SK-N-MC (cell line): Measurements from ENCODE around the gene JUNB.

Source experiments
- EZH2 ChIP-seq: fragments of 200-600 bp; sonication (generic); IDR thresholded peaks from one replicate; pipeline ENCODE4 v1.6.1; 2017; ENCODE audit warnings: antibody characterized with exemption
- POLR2AphosphoS5 ChIP-seq: IDR thresholded peaks from 2 replicates; pipeline ENCODE4 v1.6.1; 2012; ENCODE audit warnings: mild to moderate bottlenecking, low read depth, low read length, borderline replicate concordance

- TF ChIP-seq EZH2 (no peak), POLR2AphosphoS5 (peak; percentile 61)
Observed at GRCh38 chr19:12782424-12783290, 8.6 kb upstream of the JUNB start.
